Measurements from ENCODE around the gene CFAP410. TPM values are rescaled to one million over a fixed set of nuclear protein-coding genes. Genes with fewer than 3 reads are reported as not detected.

The CFAP410 gene
- total and polyA plus RNA-seq, 2 of the 13 experiments (the other 11 are each of a cell fraction or from before 2014, with no cell fraction given), result 8.0 to 20.1 TPM

- in situ Hi-C loops (cut with HindIII; ENCODE audit: extremely low pct_ligation_motif_present, low pct_unique_long_range_greater_than_20kb), result no loop called here
- no peak overlapping the region for H3K27ac ChIP-seq (ENCODE audit: extremely low read length, insufficient read depth, low read length)
- no peak overlapping the region for H3K9ac ChIP-seq (ENCODE audit: insufficient read depth, low read depth, low read length)
- FAIRE-seq, result no peak
- no peak for DNase-seq (ENCODE audit: low spot score)
- CTCF ChIA-PET (ENCODE audit: low intra/inter-chr PET ratio, low total read pairs), result no interaction called here
- no peak for ATAC-seq
- no TSS peak for BruUV-seq (replicated peaks)
- peaks cover 23% of the 10 kb centered on the region for H3K9me3 ChIP-seq (ENCODE audit: low read length)
- intact Hi-C loops (cut with micrococcal nuclease; ENCODE audit: unreplicated experiment), result no loop called here
- no peaks in the 10 kb centered on the region for H3K36me3 ChIP-seq (replicated peaks in 1 of 2; ENCODE audit: control insufficient read depth in 1 of 2, insufficient read depth in 2 of 2, low read length in 2 of 2)
- H3K79me2 ChIP-seq (ENCODE audit: insufficient read depth, low read length), result no peaks in the 10 kb centered on the region
- no peak overlapping the region for H3K4me3 ChIP-seq (replicated peaks in 1 of 3; ENCODE audit: insufficient read depth in 1 of 3, low read depth in 2 of 3, low read length in 3 of 3)
- H3K4me1 ChIP-seq (ENCODE audit: insufficient read depth, low read length), result no peaks in the 10 kb centered on the region
- no peak overlapping the region for H3K4me2 ChIP-seq (ENCODE audit: low read depth, low read length)
- no peak for TF ChIP-seq ZBTB20 (CRISPR knock-in tag; IDR thresholded peaks at IDR 0.05; ENCODE audit: borderline replicate concordance, low read depth)
- TF ChIP-seq TP53 (CRISPR knock-in tag; conservative IDR thresholded peaks at IDR 0.05), result no peak
- no peak for TF ChIP-seq ZNF383 (CRISPR knock-in tag; IDR thresholded peaks at IDR 0.05; ENCODE audit: borderline replicate concordance)
- no peak for TF ChIP-seq POGK (CRISPR knock-in tag; conservative IDR thresholded peaks at IDR 0.05)
- no peak for TF ChIP-seq ZNF549 (CRISPR knock-in tag; IDR thresholded peaks at IDR 0.05)
- TF ChIP-seq TFDP2 (CRISPR knock-in tag; IDR thresholded peaks at IDR 0.05), result no peak
- no peak for TF ChIP-seq SALL1 (CRISPR knock-in tag; IDR thresholded peaks at IDR 0.05)
- TF ChIP-seq E2F1 (CRISPR knock-in tag; IDR thresholded peaks at IDR 0.05), result no peak
- TF ChIP-seq ATF1 (CRISPR knock-in tag; IDR thresholded peaks at IDR 0.05), result no peak
- TF ChIP-seq ZKSCAN5 (CRISPR knock-in tag; IDR thresholded peaks at IDR 0.05), result no peak
- TF ChIP-seq ZMYM4 (CRISPR knock-in tag; IDR thresholded peaks at IDR 0.05), result no peak
- peaks cover 9 to 40% of the 10 kb centered on the region in 2 experiments; a peak in 4 of 5 replicates for H3K27me3 ChIP-seq (ENCODE audit: control insufficient read depth in 1 of 2, insufficient read depth in 2 of 2, low read length in 2 of 2)
- POLR2A ChIA-PET, result no interaction called here
- H2AFZ ChIP-seq (ENCODE audit: low read length), result no peak overlapping the region
- H4K20me1 ChIP-seq (ENCODE audit: insufficient read depth, low read length), result no peaks in the 10 kb centered on the region
Measured at GRCh38 chr21:44381874-44382273, 42.7 kb upstream of the CFAP410 start.
